Hematopoietic multipotent progenitor cell (in vitro differentiated cells): ENCODE results near the gene POLR3A. TPM values are rescaled to one million over a fixed set of nuclear protein-coding genes. Genes with fewer than 3 reads are reported as not detected.

ENCODE experiments used
- DNase-seq, 3 donors: peaks; one replicate each; pipeline ENCODE4 v3.0.0-alpha.2; 2011 to 2015; ENCODE audit warnings: low read depth in 2 of 3, low spot score in 2 of 3
- total RNA-seq: library from RNA; depleted of rRNA; stranded (reverse); fragments of >200 nt; gene quantifications from one replicate; pipeline ENCODE4 v1.2.3, GENCODE V29; 2012

Gene POLR3A
- total RNA-seq, 1 donor = 9.7 TPM

DNA sequence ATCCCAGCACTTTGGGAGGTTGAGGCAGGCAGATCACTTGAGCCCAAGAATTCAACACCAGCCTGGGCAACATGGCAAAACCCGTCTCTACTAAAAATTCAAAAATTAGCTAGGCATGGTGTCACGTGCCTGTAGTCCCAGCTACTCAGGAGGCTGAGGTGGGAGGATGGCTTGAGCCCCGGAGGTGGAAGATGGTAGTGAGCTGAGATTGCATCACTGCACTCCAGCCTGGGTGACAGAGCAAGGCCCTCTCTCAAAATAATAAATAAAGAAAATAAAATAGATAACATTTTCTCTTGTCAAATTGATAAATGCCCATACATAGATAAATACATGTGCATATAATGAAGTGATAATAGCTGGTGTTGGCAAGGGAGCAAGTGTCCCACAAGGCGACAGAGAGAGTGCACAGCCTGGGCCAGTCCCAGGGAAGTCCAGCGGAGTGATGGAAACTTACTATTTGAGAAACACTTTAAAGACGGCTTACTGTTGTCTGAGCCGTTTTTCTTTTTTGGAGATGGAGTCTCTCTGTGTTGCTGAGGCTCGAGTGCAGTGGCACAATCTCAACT is 69.3 kb downstream of the POLR3A start:
- DNase-seq = no peak

DNA sequence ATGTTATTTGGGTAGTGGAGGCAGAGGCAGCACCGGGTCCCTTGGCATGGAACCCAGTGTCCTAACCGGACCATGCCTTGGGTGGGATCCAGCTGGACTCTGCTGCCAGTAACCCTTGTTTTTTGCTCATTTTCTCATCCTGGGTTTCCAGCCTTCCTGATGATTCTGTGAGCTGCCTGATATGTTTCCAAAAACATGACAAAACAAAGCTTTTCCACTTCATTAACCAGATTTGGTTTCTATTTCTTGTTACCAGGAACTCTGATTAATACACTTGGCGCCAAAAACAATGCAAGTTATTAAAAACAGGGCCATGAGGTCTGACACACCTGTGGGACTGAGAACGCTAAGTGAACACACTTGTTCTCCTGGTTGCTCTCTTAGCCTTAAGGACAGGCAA is 69.9 kb downstream of the POLR3A start:
- DNase-seq = no peak

DNA sequence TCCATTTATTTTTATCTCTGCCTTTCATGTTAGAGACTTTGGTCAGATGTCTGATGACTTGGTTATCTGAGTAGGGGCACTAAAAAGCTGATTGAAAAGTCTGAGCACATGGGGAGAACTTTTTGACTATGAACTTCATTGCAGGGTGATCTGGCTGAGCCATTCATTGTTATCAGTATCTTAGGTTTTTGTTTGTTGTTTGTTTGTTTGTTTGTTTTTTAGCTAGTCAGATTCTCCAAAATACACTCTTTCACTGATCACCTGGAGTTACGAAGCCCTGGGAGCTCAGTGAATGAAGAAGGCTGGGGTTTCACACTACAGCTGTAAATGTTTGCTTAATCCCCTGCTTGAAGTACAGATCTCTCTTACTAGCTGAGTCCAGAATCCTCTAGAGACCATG is 74.2 kb downstream of the POLR3A start:
- no peak for DNase-seq

DNA sequence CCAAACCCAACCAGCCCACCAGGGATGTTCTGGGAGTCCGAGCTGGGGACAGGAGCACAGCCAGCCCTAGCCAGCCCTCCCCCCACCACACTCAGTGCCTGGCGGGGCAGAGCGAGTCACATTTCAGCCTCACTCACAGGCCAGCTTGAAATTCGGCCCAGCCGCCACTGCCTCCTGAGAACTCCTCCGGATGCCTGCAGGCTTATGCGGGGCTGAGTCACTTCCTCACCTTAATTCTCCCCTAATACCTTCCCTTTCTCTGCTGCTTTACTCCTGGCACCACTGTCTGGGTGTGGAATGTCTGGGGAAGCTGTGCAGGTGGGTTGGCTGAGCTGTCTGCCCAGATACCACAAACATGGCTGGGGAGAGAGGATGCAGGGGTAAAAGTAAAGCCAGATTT is 80.1 kb downstream of the POLR3A start:
- peak in 2 of 3 donors; percentile 61 to 76 for DNase-seq

DNA sequence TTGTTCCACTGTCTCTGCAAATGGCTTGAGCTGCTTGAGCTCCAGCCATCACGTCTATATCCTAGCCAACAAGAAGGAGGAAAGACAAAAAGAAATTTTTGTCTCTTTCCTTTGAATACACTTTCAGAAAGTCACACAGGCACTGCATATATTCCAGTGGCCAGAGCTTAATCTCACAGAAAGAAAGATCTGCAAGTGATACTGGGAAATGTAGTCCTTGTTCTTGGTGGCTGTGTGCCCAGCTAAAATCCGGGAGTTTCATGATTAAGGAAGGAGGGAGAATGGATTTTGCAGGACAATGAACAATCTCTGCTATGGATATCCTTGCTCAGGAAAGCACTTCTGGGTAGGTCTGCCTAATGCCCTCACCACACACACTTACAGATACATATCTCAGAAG is 83.2 kb downstream of the POLR3A start:
- no peak for DNase-seq

DNA sequence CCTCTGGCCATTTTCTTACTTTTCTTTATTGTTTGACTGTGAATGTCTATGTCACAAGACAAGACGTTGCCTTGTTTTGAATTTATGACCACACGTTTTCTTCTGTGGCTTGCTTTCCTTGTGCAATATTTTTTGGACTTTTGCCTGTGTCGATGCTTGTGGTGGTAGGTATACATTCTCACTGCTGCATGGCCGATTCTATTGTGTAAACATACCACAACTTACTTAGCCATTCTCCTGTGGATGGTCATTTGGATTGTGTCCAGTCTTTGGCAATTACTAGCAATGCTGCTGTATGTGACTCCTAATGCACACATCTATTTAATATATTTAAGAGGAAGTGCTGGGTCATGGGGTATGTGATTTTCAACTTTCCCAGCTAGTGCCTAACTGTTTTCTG is 84.8 kb downstream of the POLR3A start:
- no peak for DNase-seq

DNA sequence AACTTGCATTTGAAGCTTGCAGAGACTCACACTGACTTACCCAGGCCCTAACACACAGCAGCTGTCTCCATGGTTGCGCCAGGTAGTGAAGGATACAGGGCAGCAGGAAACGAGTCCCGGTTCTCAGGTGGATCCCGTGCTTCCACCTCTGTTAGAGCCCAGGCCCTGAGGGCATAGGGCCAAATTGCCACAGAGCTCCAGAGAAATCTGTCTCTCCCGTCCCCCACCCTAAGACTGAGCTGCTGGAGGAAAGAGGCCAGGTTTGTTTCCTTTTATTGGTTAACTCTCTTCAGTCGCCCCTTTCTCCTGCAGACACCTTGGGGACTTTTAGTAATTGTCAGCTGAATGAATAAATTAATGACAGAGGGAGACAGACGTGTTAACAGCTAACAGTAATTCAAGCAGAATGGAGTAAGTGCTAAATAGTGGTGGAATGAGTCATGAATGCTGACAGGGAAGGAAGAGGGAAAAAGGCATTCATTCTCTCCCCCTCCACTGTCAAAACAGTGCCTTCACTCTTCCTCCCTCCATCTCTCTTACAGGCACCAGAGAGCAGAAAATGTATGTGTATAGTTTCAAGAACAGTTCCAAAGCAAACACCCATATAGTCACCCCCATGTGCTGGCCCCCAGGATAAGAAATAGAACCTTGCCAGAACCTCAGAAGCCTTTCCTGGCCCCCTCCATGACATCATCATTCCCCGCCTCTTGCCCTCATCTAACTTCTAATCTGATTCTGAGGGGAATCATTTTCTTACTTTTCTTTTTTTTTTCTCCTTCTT is 86.0 kb downstream of the POLR3A start:
- no peak for DNase-seq

DNA sequence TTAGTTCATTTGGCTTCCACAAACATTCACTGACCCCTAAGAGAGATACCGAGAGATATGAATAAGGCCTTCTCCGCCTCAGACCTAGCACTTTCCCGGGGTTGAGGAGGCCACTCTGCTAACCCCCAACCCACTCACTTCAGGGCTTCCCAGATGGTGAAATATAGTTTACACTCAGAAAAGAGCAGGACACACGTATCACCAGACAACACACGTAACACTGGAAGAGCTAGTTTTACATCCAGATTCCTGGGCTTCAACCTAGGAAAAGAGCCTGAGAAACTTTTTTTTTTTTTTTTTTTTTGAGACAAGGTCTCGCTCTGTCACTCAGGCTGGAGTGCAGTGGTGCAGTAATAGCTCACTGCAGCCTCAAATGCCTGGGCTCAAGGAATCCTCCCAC is 87.5 kb downstream of the POLR3A start:
- no peak for DNase-seq

DNA sequence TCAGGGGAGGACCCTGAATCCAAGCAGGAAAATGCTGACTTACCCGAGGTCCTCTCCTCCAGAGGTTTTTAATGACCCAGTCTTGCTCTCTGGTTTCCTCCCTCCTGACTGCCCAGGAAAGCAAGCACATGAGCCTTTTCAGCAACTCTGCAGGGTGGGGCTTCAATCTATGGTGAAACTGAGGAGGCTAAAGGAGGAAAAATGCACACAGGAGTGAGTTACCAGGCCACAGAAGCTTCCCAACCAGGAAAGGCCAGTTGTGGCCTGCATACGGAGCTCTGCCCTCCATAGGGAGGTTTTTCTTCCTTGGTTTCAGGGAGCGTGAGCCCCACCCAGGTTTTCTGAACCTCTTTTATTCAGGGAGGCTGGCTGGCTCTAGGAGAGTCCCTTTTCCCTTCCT is 88.7 kb downstream of the POLR3A start:
- no peak for DNase-seq

DNA sequence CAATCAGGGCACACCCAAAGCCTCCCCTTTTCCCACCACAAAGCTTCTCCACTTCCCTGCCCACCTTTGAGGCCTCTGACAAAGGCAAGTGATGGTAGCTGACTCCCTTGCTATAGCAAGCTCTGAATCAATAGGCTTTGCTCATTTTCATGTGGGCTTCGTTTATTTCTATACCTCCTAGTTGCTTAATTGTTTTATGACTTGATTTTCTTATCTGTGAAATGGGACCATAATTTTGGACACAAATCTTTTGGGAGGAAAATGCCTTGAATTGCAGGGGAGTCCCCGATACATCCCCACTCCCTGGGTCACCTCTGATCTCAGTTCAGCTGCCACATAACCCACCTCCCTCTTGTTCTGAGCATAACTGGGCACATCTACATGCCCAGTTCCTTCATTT is 89.1 kb downstream of the POLR3A start:
- no peak for DNase-seq

DNA sequence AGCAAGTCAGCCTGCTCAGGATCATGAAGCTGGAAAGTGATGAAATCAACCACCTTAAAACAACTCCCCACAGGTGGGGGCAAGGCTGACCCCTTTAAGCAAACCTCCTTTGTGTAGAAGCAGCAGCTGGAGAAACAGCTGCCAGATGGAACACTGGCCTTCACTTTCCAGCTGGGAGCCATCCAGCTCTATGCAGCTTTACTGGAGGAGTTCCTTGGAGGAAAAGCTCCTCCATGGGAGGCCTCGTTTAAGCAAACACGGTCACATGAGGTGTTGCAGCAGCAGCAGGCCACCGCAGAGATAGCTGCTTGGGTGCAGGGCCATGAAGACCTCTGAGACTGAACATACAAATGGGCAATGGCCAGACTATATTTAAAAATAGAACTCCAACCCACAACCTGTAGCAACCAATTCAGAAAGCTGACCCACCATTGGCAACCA is 89.7 kb downstream of the POLR3A start:
- DNase-seq = no peak

DNA sequence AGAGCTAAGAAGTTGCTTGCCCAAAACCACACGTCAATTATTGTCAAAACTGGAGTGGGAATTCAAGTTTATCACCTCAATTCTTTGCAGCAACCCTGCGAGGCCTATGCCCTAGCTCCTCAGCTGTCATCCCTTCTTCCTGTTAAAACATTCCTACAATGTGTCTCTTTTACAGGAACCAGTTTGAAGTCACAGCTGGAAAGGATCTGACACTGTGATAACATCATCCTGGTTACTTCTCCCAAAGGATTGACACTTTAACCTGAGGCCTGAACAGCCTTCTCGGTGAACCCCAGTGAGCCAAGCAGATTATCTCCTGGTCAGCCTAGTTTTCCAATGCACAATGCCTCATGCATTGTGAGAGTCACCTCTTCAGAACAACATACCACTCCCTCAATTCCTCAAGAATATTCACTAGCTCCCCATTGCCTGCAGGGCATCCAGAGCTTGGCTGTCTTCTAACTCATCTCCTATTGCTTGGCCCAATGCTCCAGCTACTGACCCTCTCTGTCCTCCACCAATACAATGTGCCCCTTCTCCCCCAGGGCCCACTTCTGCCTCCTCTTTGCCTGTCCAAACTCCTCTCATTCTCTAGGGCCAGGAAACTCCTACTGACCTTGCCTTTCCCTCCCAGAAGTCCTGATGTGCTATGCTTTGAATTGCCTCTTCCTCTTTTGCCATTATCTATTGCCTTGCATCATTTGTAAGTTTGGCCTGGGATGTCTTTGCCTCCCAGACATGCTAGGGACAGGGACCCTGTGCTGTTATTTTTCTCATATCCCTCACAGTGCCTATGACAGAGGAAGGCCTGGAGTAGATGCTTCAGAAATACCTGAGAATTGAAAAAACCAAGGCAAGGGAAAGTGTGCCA is 92.4 kb downstream of the POLR3A start:
- no peak for DNase-seq

DNA sequence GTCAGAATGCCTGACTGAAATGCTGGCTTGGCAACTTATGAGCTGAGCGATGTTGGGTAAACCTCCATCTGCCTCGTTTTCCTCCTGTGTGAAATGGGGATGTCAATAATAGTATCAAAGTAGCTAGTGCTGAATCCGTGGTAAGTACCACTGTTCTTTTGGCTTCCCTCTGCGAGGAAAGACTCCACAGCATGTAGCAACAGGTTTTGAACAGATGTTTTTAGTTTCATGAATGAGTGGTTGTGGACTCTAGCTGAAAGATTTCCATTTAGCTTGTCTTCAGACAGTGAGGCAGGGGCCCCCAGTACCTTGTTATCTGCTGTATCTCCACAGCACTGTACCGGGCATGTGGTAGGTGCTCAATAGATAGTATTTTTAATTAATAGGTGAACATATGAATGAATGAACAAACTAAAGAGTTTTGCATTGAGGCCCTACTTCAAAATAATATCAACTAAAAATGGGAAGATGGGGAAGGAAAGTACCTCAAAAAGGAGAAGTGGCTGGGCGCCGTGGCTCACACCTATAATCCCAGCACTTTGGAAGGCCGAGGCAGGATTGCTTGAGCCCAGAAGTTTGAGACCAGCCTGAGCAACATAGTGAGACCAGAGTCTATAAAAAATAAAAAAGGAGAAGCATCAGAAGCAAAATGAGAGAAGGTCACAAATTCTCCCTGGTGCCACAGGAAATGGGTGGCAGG is 97.1 kb downstream of the POLR3A start:
- no peak for DNase-seq

DNA sequence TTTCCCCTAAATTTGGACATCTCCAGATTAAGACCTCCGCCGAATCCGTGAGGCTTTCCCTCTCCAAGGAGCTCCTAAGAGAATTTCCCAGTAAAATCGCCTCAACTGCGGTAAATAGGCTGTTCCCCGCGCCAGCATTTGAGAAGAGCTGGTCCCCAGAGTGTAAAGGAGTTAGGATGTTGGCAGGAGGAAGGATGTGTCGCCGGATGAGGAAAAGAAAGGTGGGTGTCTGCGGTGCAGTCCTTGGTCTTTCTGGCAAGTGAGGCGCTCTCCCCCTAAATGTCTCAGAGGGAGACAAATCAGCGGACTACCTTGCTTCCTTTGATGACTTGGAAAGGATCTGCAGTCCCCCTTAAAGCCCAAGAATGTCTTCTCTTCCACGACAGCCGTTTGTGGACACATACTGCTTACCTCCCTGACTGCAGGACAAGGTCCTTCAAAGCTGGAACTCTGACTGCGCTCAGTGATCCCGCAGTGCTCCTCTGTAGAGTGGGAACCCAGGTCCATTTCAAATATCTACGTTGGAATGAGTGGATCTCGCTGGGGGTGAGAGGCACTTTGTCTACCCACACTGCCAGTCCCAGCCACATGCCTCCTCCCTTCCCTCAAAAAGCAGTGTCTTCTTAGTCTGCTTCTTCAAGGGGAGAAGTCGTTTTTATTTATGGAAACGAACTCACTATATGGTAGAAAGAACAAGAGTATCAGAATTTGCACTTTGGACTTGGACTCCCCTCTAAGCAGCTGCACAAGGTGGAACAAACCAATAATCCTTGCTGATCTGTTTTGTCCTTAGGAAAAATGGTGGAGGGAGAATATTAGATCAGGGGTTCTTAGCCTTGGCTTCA is 101.7 kb downstream of the POLR3A start:
- no peak for DNase-seq

DNA sequence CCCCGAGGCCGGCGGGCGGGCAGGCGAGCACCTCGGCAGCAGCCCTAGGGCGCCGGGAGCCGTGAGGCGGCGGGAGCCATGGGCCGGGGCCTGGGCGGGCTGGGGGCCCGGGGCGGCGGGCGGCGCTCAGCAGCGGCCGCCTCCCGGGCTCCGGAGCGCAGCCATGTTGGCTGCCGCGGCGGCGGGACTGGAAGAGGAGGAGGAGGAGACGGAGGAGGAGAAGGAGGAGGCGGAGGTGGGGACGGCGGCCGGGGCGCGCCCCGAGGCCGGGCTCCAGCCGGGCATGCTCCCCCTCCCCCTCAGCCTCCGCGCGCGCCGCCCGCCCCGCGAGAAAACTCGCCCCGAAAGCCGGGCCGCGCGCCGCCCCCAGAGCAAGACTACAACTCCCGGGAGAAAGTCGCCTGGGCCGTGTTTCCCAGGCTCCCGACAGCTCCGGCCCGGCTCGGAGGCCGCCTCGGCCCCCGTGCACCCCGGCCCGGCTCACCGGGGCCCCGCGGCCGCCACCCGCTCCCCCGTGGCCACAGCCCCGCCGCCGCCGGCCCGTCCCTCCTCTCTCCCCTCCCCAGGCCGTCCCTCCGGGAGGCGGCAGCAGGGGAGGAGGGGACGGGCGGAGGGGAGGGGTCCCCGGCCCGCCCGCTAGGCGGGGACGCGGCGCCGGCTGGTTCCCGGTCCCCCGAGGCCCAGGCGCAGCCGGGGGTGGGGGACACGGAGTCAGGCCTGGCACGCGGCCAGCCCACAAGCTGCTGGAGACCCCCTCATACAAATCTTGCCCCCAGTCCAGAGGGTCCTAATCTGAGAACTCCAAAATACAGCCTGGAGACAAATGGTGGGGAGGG is 102.5 kb downstream of the POLR3A start, which contains the start of gene DLG5:
Gene DLG5 (minus strand): TSS at position 190 of the 836 bp plus-strand sequence. CDS start 235 bp downstream, outside the sequence.
- peak in 2 of 3 donors; percentile 22 to 24 for DNase-seq

DNA sequence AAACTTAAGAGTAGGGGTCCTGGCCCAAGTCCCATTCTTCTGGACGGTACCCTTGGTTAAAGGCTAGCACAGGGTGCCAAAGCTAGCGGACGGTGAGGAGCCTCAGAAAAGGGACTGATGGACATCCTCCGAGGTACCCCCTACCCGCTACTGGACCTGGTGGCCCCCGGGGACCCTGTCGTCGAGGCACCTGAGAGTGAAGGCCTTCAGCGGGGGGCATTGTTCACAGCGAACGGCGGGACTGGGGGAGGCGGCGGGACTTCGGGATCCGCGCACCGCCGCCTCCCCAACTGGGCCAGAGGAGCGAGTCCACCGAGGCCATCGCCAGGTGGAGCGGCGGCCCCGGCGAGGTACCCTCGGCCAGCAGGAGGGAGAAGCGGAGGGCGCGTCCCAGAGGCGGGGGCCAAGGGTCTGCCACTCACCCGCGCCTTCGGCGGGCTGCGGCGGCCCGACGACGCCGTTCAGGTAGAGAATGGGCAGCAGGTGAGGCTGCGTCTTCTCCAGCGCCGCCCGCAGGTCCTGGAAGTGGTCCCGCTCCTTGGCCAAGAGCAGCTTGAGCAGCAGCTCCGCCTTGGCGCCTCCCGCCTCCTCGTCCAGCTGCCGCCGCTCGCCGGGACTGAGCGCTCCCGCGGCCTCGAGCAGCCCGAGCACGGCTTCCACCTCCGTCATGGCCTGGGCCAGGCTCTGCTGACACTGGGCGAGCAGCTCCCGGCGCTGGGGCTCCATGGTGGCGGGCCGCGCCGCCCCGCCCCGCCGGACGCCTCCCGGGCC is 103.3 kb downstream of the POLR3A start:
- DNase-seq = peak in 2 of 3 donors; percentile 24 to 39

DNA sequence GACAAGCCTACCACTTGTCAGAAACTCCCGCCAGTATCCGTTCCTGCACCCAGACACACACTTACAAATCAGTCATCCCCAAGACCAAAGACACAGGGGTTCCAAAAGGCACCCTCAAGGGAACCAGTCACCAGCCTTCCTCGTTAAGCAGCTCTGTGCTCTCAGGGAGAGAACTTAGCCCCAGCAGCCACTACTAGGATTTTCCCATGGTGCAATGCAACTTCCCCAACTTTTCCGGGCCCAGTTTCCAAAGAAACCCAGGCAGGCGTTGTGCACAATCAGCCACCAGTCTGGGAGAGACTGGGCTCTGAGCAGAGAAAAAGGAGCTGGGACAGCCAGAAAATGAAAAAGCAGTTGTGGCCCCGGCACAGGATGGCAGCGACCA is 103.9 kb downstream of the POLR3A start:
- DNase-seq = no peak

DNA sequence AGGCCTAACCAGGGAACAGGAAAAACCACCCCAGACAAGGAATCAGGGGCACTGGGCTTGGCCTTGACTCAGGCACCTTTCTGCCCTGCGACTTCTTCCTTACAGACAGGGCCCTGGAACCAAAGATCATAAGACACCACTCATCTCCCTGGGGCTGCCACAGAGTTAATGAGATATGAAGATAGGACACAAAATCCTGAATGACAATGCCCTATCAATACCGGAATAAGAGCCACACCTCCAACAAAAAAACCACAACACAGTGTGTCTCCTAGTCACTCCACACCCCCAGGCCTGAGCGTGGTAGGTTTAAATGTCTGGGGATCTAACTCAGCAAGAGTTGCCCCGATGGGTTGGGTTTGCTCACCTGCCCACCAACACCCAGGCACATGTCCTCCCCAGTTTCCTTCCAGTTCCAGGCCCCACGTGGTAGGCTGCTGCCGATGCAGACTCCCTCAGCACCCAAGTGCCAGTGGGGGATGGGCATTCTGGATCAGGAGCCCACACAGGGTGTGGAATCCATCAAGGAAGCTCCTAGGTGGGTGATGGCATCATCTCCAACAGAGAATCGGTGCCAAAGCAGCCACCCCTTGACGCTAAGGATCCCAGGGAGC is 106.6 kb downstream of the POLR3A start:
- DNase-seq = no peak
